C4-2B (cell line): ENCODE results near the gene RASGEF1B.

ENCODE experiments used
- H3K27ac ChIP-seq: fragments of 450-650 bp; 2 replicates; pipeline ENCODE4 v1.5.1; 2017
- ZFX ChIP-seq: fragments of 450-650 bp; IDR thresholded peaks from 2 replicates; pipeline ENCODE4 v1.6.1; 2017
- TF ChIP-seq, protein P1 (sequence below): fragments of 450-650 bp; conservative IDR thresholded peaks from 2 replicates; pipeline ENCODE4 v1.5.1; 2017; ENCODE audit warnings: mild to moderate bottlenecking

The RASGEF1B gene

GRCh38 chr4:81495345-81495744 is 23.6 kb upstream of the RASGEF1B start:
- TF ChIP-seq, protein P1, sequence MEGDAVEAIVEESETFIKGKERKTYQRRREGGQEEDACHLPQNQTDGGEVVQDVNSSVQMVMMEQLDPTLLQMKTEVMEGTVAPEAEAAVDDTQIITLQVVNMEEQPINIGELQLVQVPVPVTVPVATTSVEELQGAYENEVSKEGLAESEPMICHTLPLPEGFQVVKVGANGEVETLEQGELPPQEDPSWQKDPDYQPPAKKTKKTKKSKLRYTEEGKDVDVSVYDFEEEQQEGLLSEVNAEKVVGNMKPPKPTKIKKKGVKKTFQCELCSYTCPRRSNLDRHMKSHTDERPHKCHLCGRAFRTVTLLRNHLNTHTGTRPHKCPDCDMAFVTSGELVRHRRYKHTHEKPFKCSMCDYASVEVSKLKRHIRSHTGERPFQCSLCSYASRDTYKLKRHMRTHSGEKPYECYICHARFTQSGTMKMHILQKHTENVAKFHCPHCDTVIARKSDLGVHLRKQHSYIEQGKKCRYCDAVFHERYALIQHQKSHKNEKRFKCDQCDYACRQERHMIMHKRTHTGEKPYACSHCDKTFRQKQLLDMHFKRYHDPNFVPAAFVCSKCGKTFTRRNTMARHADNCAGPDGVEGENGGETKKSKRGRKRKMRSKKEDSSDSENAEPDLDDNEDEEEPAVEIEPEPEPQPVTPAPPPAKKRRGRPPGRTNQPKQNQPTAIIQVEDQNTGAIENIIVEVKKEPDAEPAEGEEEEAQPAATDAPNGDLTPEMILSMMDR = no peak
- TF ChIP-seq ZFX = no peak
- no peak overlapping the region for H3K27ac ChIP-seq

DNA sequence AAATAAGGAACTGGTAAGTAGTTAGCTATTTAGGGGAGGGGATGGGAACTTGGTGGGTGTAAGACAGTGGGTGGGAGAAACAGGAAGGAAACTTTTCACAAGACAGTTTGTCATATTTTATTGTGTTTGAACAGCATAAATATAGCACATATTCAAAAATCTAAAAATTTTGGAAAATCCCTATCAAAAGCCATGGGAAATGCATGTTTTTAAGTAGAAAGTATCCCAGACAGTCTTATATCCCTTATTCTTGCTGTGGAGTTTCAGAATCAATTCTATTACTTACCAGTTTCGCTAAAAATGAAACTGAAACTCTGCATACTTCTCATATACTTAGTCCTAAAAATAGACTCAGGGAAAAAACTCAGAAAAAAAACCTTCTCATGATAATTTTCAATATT is 22.3 kb upstream of the RASGEF1B start:
- no peak for TF ChIP-seq ZFX
- TF ChIP-seq, protein P1 = no peak
- H3K27ac ChIP-seq = no peak overlapping the region

DNA sequence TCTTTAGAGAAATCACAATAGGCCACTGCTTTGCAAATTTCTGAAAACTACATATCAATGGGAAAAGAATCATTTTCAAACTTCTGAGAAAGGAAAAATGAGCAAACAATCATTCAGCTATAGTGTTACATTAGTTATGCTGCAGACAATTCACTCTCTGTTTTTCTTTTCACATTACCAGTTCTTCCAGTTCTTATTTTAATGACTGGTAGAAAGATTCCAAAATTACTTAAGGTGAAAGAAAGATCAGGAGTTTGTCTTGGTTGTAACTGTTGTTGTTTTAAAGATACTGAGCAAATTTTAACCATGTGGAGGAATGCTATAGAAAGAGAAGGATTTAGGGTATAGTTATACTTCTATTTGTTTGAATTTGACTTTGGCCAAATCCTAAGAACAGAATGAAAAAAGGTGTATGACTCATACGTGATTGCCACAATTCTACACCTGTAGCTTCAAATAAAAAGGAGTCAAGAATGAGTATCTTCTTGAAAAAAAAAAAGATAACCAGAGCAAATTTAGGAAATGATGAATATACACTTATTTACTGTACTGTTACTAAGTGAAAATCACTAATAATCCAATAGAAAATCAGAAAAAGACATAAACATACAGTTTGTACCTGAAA is 21.0 kb upstream of the RASGEF1B start:
- no peak overlapping the region for H3K27ac ChIP-seq
- no peak for TF ChIP-seq ZFX
- TF ChIP-seq, protein P1 = no peak

DNA sequence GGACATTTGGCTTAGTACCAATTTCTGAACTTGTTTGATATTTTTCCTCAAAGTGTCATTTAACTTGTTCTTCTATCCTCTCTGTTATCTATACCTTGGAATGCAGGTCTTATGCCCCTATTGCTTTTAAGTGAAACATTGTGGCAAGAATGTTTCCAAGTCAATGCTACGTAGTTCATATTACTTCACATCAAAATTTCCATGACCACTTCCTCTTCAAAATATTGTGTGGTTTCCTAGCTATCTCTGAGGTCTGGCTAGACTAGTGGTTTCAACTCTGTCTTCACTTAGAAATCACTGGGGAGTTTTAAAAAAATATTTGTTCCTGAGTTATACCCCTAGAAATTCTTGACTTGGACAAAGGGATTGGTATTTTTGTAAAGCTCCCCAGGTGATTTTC is 20.2 kb upstream of the RASGEF1B start:
- TF ChIP-seq, protein P1 = no peak
- no peak for TF ChIP-seq ZFX
- no peak overlapping the region for H3K27ac ChIP-seq

- no peak for TF ChIP-seq ZFX
- TF ChIP-seq, protein P1 = no peak
- H3K27ac ChIP-seq = no peak overlapping the region
Measured at GRCh38 chr4:81490403-81491160, 18.9 kb upstream of the RASGEF1B start.

DNA sequence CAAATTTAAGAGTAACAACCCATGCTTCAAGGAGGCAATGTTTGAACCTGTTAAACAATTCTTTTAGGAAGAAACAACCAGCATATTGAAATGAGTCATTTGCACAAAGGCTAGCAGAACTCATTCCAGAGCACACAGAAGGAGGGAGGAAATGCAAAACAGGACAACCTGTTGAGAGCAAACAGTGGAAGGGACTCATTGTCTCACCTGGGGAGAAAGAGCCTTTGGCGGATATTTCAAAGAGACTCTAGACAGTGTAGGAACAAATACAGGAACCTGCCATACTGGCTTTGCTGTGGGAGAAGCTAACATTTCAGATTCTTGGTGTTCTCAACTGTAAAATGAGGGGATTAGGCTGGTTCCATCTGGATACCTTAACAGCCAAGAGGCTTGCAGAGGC is 14.8 kb upstream of the RASGEF1B start:
- H3K27ac ChIP-seq = no peak overlapping the region
- TF ChIP-seq ZFX = no peak
- TF ChIP-seq, protein P1 = no peak

DNA sequence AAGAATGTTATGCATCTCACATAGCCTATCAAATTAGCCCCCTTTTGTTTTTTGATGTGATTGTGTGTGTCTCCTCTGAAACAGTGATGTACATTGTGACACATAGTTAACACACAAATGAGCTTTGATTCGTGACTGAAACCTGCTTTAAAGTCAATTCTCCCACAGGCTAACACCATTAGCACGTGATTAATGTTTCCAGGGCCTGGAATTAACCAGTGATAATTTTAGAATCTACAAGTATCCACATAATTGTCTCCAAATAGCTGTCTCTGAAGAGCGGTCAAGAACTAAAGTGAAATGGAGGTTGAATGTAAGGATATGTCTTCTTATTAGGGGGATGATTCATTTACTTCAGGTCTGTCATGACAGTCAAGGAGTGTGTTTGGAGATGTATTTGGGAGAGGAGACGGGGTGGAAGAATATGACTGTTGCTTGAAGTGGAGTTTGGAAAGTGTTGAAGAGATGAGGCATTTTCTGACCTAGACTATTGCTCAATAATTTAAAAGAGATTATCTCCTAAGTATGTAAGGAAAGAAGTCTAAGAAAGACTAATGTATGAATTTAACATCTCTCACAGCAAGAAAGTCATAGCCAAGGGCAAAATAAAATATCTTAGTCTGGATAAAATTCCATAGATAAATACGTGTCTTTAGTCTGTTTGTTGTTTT is 13.7 kb upstream of the RASGEF1B start:
- TF ChIP-seq ZFX = no peak
- TF ChIP-seq, protein P1 = no peak
- no peak overlapping the region for H3K27ac ChIP-seq
